ENCODE measurements around the gene ZNF688.

DNA sequence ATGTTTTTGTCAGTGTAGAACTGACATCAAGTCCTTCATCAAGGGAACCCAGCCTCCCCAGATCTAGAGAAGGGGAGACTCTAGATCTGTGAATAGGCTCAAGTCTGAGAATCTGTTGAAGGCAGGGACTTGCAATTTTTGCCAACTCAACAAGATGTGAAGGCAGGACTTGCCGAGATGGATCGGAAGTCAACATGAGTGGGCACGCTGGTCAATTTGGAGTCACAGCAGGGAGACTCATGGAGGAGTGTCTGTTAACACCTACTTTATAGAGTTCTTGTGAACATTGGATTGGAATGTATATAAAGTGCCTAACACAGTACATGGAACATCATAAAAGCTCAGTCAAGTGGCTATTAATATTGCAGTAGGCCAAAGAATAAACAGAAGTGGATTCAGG lies 28.7 kb upstream of the ZNF688 start:
- TF ChIP-seq ZFX (IDR thresholded peaks at IDR 0.05; ENCODE audit: borderline replicate concordance) = no peak
- TF ChIP-seq, protein P1, sequence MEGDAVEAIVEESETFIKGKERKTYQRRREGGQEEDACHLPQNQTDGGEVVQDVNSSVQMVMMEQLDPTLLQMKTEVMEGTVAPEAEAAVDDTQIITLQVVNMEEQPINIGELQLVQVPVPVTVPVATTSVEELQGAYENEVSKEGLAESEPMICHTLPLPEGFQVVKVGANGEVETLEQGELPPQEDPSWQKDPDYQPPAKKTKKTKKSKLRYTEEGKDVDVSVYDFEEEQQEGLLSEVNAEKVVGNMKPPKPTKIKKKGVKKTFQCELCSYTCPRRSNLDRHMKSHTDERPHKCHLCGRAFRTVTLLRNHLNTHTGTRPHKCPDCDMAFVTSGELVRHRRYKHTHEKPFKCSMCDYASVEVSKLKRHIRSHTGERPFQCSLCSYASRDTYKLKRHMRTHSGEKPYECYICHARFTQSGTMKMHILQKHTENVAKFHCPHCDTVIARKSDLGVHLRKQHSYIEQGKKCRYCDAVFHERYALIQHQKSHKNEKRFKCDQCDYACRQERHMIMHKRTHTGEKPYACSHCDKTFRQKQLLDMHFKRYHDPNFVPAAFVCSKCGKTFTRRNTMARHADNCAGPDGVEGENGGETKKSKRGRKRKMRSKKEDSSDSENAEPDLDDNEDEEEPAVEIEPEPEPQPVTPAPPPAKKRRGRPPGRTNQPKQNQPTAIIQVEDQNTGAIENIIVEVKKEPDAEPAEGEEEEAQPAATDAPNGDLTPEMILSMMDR (IDR thresholded peaks at IDR 0.05) = no peak

Data from 22Rv1 (cell line).